ENCODE results near the gene ZNF441. TPM values are rescaled to one million over a fixed set of nuclear protein-coding genes. Genes with fewer than 3 reads are reported as not detected.
A peak's percentile ranks its signal among the peaks of the same experiment; 100 is the strongest.

ZNF441 gene
- polyA plus RNA-seq (ENCODE audit: low read depth in 6 of 6): 10 to 100 TPM in 5 of 6 donors, 1 to 10 TPM in 1; 5.9 to 16.0 (median 13.7) TPM

GRCh38 chr19:11766597-11767591 is at the start of gene ZNF441:
ZNF441 (plus strand) TSS chr19:11767000; CDS start chr19:11767194, 194 bp downstream.
- DNase-seq: peak; percentile 80
- Mint-ChIP-seq H3K36me3 (peaks cover 28 to 34% of the 10 kb centered on the region in 2 donors), H3K4me3 (peak within 1 kb of the TSS; percentile 97 to 99 (median 98)), H3K27ac (peak within 1 kb of the TSS; percentile 87 to 97 (median 95)), H3K27me3 (no peaks in the 10 kb centered on the region), H3K4me1 (peaks cover 17 to 36% (median 31%) of the 10 kb centered on the region in 3 donors), H3K9me3 (peaks cover 10 to 60% (median 32%) of the 10 kb centered on the region in 7 donors)
- ATAC-seq (ENCODE audit: low read depth in 2 of 2): peak; percentile 89 to 92

DNA sequence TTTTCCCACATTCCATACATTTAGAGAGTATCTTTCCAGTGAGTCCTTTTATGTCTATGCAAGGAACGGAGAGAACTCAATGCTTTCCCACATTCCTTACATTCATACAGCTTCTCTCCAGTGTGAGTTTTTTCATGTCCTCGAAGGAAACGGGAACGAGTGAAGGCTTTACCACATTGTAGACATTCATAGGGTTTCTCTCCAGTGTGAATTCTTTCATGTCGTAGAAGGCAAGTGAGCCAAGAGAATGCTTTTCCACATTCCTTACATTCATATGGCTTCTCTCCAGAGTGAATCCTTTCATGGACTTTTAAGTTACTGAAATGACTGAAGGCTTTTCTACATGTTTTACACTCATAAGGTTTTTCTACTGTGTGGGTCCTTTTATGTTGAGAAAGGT is 45.1 kb upstream of the ZNF441 start:
- ATAC-seq (ENCODE audit: low read depth in 2 of 2) (no peak), DNase-seq (no peak)
- H3K27ac Mint-ChIP-seq: no peak overlapping the region
- H3K9me3 Mint-ChIP-seq: peaks cover 6 to 30% (median 26%) of the 10 kb centered on the region in 7 donors
- H3K4me3 Mint-ChIP-seq: no peak overlapping the region
- no peaks in the 10 kb centered on the region for H3K27me3 Mint-ChIP-seq
- peaks cover 31 to 42% of the 10 kb centered on the region in 2 donors for H3K36me3 Mint-ChIP-seq
- H3K4me1 Mint-ChIP-seq: no peaks in the 10 kb centered on the region

DNA sequence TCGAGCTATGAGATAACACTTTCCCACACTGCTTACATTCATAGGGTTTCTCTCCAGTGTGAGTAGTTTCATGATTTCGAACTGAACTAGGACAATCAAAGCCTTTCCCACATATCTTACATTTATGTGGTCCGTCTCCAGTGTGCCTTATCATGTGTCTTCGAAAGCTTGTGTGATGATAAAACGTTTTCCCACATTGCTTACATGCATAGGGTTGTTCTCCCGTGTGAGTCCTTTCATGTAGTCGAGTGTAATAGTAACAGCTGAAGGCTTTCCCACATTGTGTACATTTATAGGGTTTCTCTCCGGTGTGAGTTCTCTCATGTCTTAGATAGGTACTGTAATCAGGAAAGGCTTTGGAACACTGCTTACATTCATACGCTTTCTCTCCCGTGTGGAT is 44.4 kb upstream of the ZNF441 start:
- ATAC-seq (ENCODE audit: low read depth in 2 of 2) (no peak), DNase-seq (no peak)
- Mint-ChIP-seq H3K4me3 (no peak overlapping the region), H3K27ac (no peak overlapping the region), H3K4me1 (no peaks in the 10 kb centered on the region), H3K9me3 (peaks cover 6 to 30% (median 26%) of the 10 kb centered on the region in 7 donors), H3K36me3 (peaks cover 31 to 46% of the 10 kb centered on the region in 2 donors), H3K27me3 (no peaks in the 10 kb centered on the region)

DNA sequence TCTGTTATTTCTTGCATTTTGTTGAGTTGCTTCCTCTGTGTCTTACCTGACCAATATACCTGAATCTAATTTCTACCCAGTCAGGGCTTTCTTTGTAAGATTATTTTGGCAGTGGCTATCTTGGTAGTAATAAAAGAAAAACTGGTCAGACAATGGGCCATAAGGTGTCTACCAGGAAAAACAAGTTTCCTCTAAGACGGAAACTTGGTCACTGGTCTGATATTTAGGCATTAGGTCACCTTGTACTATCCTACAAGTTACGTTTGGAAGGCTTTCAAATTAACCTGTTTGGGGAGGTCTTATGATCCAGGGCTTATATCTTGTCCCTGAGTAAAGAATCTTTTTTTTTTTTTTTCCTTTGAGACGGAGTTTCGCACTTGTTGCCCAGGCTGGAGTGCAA is 37.2 kb upstream of the ZNF441 start:
- H3K27ac Mint-ChIP-seq: no peak overlapping the region
- no peaks in the 10 kb centered on the region for H3K27me3 Mint-ChIP-seq
- ATAC-seq (ENCODE audit: low read depth in 2 of 2) (no peak), DNase-seq (no peak)
- no peaks in the 10 kb centered on the region for H3K4me1 Mint-ChIP-seq
- peaks cover 6 to 9% of the 10 kb centered on the region in 2 donors for H3K36me3 Mint-ChIP-seq
- H3K4me3 Mint-ChIP-seq: no peak overlapping the region
- peaks cover 0 to 2% (median 0%) of the 10 kb centered on the region in 7 donors for H3K9me3 Mint-ChIP-seq

GRCh38 chr19:11735375-11735774 is 31.4 kb upstream of the ZNF441 start:
- Mint-ChIP-seq H3K4me1 (peaks cover 17 to 27% (median 26%) of the 10 kb centered on the region in 3 donors), H3K9me3 (no peaks in the 10 kb centered on the region), H3K4me3 (peak overlapping the region in 1 of 8 donors; percentile 36), H3K27ac (no peak overlapping the region), H3K36me3 (no peaks in the 10 kb centered on the region), H3K27me3 (no peaks in the 10 kb centered on the region)
- no peak for DNase-seq
- no peak for ATAC-seq (ENCODE audit: low read depth in 2 of 2)

DNA sequence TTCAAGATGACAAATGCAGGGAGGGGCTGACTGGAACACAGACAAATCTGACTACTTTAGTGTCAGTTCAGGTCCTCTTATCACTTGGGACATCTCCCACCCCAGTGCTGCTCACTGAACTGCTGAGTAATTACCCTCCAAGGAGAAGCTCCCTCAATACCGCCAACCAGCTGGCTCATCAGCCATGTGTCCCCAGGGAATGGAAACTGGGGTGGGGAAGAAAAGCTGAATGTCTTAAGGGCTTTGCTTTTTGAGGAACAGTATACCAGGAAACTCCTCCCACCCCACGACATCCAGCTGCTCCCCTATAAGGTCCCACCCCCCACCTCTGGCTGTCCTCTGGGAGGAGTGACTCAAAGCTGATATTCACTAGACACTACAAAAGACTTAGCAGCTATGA is 30.1 kb upstream of the ZNF441 start:
- Mint-ChIP-seq H3K4me1 (peaks cover 17 to 27% (median 26%) of the 10 kb centered on the region in 3 donors), H3K36me3 (no peaks in the 10 kb centered on the region), H3K4me3 (peak overlapping the region; percentile 29 to 99 (median 94)), H3K9me3 (no peaks in the 10 kb centered on the region), H3K27ac (no peak overlapping the region), H3K27me3 (no peaks in the 10 kb centered on the region)
- DNase-seq: peak; percentile 8
- no peak for ATAC-seq (ENCODE audit: low read depth in 2 of 2)

DNA sequence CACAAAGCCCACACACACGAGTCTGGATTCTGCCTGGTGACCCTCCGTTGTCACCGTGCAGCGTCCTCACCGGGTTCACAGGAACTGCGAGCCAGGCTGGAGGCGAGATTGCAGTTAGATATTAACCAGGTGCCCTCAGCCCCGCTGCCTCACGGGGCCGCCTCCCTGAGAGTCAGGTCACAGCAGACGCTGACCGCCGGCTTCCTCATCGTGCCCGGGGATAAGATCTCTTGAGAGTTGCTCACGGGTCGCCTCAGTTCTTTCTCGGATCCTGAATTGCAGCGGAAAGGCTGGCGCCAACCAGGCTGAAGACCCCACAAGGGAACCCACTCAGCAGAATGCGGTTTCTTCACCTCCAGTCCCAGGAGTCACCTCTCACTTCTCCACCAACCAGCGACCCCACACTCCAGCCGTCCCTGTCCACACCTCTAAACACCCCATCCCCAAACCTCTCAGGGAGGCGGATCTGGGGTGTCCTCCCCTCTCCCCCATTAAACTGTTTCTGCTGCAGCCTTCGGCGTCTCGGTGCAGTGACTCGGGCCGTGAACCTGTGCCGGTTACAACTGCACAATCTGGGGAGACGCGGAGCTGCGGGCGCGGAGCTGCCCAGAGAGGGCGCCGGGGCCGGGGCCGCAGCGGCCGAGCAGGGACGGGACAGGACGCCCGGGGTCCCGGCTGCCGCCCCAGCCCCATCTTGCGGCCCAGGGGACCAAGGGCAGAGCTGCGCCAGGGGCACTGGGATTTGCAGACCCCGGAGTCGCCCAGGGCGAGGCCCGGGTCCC is 28.6 kb upstream of the ZNF441 start:
- peak overlapping the region; percentile 94 to 100 (median 99) for H3K4me3 Mint-ChIP-seq
- H3K9me3 Mint-ChIP-seq: no peaks in the 10 kb centered on the region
- H3K27me3 Mint-ChIP-seq: peaks cover 0 to 6% (median 6%) of the 10 kb centered on the region in 3 donors
- H3K4me1 Mint-ChIP-seq: peaks cover 17 to 27% (median 26%) of the 10 kb centered on the region in 3 donors
- H3K27ac Mint-ChIP-seq: peak overlapping the region in 4 of 6 donors; percentile 81 to 91 (median 86)
- no peaks in the 10 kb centered on the region for H3K36me3 Mint-ChIP-seq
- peak; percentile 31 for DNase-seq
- ATAC-seq (ENCODE audit: low read depth in 2 of 2): peak; percentile 50 to 54

DNA sequence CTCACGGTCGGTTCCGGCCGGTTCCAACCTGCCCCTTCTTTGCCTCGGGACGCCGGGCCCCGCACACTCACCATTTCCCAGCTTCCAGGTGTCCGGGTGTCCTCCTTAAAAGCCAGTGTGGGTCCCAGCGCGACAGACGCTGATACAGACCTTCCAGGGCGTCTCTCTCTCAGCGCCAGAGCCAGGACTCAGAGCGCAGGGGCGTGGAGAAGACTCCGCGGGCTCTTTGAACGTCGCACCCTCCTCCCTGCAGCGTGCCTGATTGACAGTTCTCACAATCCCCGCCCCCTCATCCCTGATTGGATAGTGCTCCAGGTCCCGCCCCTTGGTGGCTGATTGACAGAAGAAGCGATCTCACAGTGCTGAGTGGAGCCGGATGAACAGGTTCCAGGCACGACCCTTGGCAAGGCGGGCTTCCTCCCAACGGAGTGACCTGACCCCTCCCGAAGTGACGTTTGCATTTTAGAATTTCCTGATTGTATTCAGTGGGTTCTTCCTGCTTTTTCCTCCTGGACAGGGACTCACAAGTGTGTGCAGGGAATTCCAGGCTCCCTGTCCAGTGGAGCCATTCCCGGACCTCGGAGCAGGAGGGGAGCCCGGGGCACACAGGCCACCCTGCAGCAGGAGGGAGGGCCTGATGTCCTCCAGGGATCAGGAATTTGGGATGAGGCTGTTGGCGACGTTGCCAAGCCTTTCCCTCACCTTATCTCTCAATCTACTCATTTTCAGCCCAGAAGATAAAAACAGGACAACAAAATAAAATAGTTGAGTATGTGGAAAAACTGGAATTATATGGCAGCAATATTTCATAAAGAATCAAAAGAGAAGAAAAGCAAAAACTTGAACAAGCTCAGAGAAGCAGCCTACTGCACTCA is 27.8 kb upstream of the ZNF441 start, which contains the start of gene ZNF823:
ZNF823 (minus strand) TSS at position 201 of the 875 bp plus-strand sequence; CDS start at position 74, 127 bp downstream.
- DNase-seq (peak; percentile 90), ATAC-seq (ENCODE audit: low read depth in 2 of 2) (peak; percentile 97 to 98)
- Mint-ChIP-seq H3K4me3 (peak within 1 kb of the TSS; percentile 94 to 100 (median 99)), H3K9me3 (no peaks in the 10 kb centered on the region), H3K27me3 (peaks cover 0 to 7% (median 6%) of the 10 kb centered on the region in 3 donors), H3K27ac (peak within 1 kb of the TSS; percentile 81 to 95 (median 86)), H3K4me1 (peaks cover 17 to 27% (median 26%) of the 10 kb centered on the region in 3 donors), H3K36me3 (no peaks in the 10 kb centered on the region)

DNA sequence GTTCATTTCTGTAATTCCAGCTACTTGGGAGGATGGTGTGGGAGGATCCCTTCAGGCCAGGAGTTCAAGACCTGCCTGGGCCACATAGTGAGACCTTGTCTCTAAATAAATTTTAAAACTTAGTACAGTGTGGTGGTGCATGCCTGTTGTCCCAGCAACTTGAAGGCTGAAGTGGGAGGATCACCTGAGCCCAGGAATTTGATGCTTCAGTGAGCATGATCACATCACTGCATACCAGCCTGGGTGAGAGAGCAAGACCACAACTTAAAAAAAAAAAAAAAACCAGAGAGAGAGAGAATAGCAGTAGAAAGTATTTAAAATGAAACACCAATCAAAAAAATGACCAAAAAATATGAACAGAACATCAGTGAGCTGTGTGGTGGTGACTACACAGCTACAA is 20.9 kb upstream of the ZNF441 start:
- no peak for DNase-seq
- peaks cover 8 to 42% (median 32%) of the 10 kb centered on the region in 7 donors for H3K9me3 Mint-ChIP-seq
- H3K27ac Mint-ChIP-seq: no peak overlapping the region
- H3K4me1 Mint-ChIP-seq: no peaks in the 10 kb centered on the region
- peaks cover 4 to 20% (median 13%) of the 10 kb centered on the region in 3 donors for H3K27me3 Mint-ChIP-seq
- ATAC-seq (ENCODE audit: low read depth in 2 of 2): no peak
- H3K36me3 Mint-ChIP-seq: peaks cover 0 to 21% of the 10 kb centered on the region in 2 donors
- H3K4me3 Mint-ChIP-seq: peak overlapping the region in 1 of 8 donors; percentile 18

DNA sequence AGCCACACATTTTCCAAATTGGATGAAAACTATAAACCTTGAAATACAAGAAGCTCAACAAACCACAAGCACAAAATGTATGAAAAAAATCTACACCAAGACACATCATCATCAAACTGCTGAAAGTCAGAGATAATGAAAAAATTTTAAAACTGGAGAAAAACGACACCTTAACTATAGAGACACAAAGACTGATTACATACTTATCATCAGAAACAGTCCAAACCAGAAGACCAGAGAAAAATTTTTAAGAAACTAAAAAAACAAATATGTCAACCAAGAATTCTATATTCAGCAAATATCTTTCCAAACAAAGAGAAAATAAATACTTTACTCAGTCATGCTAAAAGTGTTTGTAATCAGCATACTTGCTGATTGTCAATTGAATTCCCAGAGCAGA is 19.5 kb upstream of the ZNF441 start:
- Mint-ChIP-seq H3K36me3 (peaks cover 3 to 26% of the 10 kb centered on the region in 2 donors), H3K4me3 (peak overlapping the region in 1 of 8 donors; percentile 16), H3K27ac (no peak overlapping the region), H3K9me3 (peaks cover 11 to 56% (median 45%) of the 10 kb centered on the region in 7 donors), H3K27me3 (peaks cover 4 to 33% (median 18%) of the 10 kb centered on the region in 3 donors), H3K4me1 (no peaks in the 10 kb centered on the region)
- ATAC-seq (ENCODE audit: low read depth in 2 of 2) (no peak), DNase-seq (no peak)

DNA sequence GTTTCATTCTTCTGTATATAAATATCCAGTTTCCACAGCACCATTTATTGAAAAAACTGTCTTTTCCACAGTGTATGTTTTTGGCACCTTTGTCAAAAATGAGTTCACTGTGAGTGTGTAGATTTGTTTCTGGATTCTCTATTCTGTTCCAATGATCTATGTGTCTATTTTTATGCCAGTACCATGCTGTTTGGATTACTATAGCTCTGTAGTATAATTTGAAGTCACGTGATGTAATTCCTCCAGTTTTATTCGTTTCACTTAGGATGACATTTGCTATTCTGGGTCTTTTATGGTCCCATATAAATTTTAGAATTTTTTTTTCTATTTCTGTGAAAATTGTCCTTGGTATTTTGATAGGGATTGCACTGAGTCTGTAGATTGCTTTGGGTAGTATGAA is 17.0 kb upstream of the ZNF441 start:
- DNase-seq (no peak), ATAC-seq (ENCODE audit: low read depth in 2 of 2) (no peak)
- no peaks in the 10 kb centered on the region for H3K4me1 Mint-ChIP-seq
- H3K27ac Mint-ChIP-seq: no peak overlapping the region
- H3K27me3 Mint-ChIP-seq: peaks cover 8 to 50% (median 24%) of the 10 kb centered on the region in 3 donors
- peaks cover 15 to 75% (median 49%) of the 10 kb centered on the region in 7 donors for H3K9me3 Mint-ChIP-seq
- H3K4me3 Mint-ChIP-seq: no peak overlapping the region
- H3K36me3 Mint-ChIP-seq: peaks cover 7 to 45% of the 10 kb centered on the region in 2 donors

DNA sequence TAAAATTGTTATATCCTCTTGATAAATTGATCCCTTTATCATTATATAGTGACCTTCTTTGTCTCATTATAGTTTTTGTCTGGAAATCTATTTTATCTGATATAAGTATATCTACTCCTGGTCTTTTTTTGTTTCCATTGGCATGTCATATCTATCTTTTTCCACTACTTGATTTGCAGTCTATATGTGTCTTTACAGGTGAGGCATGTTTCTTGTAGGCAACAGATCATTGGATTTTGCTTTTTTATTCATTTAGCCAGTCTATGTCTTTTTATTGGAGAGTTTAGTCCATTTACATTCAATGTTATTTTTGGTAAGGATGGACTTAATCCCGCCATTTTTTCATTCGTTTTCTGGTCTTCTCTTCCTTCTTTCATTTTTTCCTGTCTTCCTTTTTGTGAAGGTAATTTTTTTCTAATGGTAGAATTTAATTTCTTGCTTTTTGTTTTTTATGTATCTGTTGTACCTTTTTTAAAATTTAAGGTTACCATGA is 14.5 kb upstream of the ZNF441 start:
- Mint-ChIP-seq H3K27me3 (peaks cover 13 to 52% (median 18%) of the 10 kb centered on the region in 3 donors), H3K27ac (no peak overlapping the region), H3K4me1 (no peaks in the 10 kb centered on the region), H3K36me3 (peaks cover 13 to 42% of the 10 kb centered on the region in 2 donors), H3K9me3 (peaks cover 19 to 86% (median 57%) of the 10 kb centered on the region in 7 donors), H3K4me3 (no peak overlapping the region)
- ATAC-seq (ENCODE audit: low read depth in 2 of 2) (no peak), DNase-seq (no peak)

Data from naive B cell (primary cell).